IMR-90 (cell line): ENCODE data around the gene HSD17B8. TPM values are rescaled to one million over a fixed set of nuclear protein-coding genes. Genes with fewer than 3 reads are reported as not detected.

Experiments
- ATAC-seq: fragments of 200-7000 bp; cut with Tn5 transposase; 2 replicates; pipeline ENCODE4 v1.9.1; 2020; ENCODE audit warnings: low read depth, mild to moderate bottlenecking, moderate library complexity
- BruUV-seq: library from RNA; stranded (reverse); fragments of 400-500 nt; replicated peaks from 2 replicates; lab custom pipeline; 2021; lab: Mats Ljungman, UMichigan
- CTCF ChIA-PET: fragments of 300-600 bp; formaldehyde crosslinking; extraction: SDS; loops from one replicate; lab custom pipeline; 2021; ENCODE audit warnings: antibody characterized with exemption; lab: Yijun Ruan, JAX
- POLR2A ChIA-PET: fragments of 300-600 bp; sonication (Branson Sonifier 250); formaldehyde crosslinking; loops from one replicate; lab custom pipeline; 2022; ENCODE audit warnings: antibody characterized with exemption; ENCODE audit not compliant: unreplicated experiment; lab: Charles Lee
- DNase-seq: peaks from one replicate; pipeline ENCODE4 v3.0.0; 2013
- H2AFZ ChIP-seq: replicated peaks from 2 replicates; pipeline ENCODE3; 2013; ENCODE audit warnings: low read length, mild to moderate bottlenecking; ENCODE audit not compliant: poor library complexity
- H2AK5ac ChIP-seq: 2 replicates; pipeline ENCODE4 v1.6.1; 2013; ENCODE audit warnings: low read depth, low read length, inconsistent platforms
- H2AK9ac ChIP-seq: replicated peaks from 2 replicates; pipeline ENCODE3; 2013; ENCODE audit warnings: mild to moderate bottlenecking, low read depth, low read length, moderate library complexity; ENCODE audit not compliant: poor library complexity
- H2BK120ac ChIP-seq: 2 replicates; pipeline ENCODE4 v1.6.1; 2013; ENCODE audit warnings: low read depth, low read length, inconsistent platforms
- H2BK15ac ChIP-seq: 3 replicates; pipeline ENCODE4 v1.6.1; 2013; ENCODE audit warnings: low read depth, low read length, inconsistent platforms
- H2BK20ac ChIP-seq: 2 replicates; pipeline ENCODE4 v1.6.1; 2013; ENCODE audit warnings: low read depth, mild to moderate bottlenecking, inconsistent platforms, low read length, moderate library complexity
- H2BK5ac ChIP-seq: 2 replicates; pipeline ENCODE4 v1.6.1; 2013; ENCODE audit warnings: mild to moderate bottlenecking, low read depth, low read length, inconsistent platforms; ENCODE audit not compliant: poor library complexity, severe bottlenecking
- H3K14ac ChIP-seq: replicated peaks from 2 replicates; pipeline ENCODE4 v1.6.1; 2013; ENCODE audit warnings: low read depth, low read length, inconsistent platforms
- H3K18ac ChIP-seq: 2 replicates; pipeline ENCODE4 v1.6.1; 2013; ENCODE audit warnings: low read depth, low read length, control low read depth
- H3K23ac ChIP-seq: 2 replicates; pipeline ENCODE4 v1.6.1; 2013; ENCODE audit warnings: low read depth, low read length, inconsistent platforms
- H3K27ac ChIP-seq: 2 replicates; pipeline ENCODE4 v1.5.1; 2013; ENCODE audit warnings: mild to moderate bottlenecking, control low read depth, low read length; ENCODE audit not compliant: insufficient read depth
- H3K27me3 ChIP-seq: 2 replicates; pipeline ENCODE4 v1.6.1; 2013; ENCODE audit warnings: low read length; ENCODE audit not compliant: control insufficient read depth, insufficient read depth
- H3K36me3 ChIP-seq: 2 replicates; pipeline ENCODE4 v1.6.1; 2013; ENCODE audit warnings: low read length, mixed read lengths; ENCODE audit not compliant: control insufficient read depth, insufficient read depth
- H3K4ac ChIP-seq: 2 replicates; pipeline ENCODE4 v1.6.1; 2013; ENCODE audit warnings: low read depth, low read length, inconsistent platforms
- H3K4me1 ChIP-seq: 2 replicates; pipeline ENCODE4 v1.6.1; 2013; ENCODE audit warnings: low read length, mixed read lengths; ENCODE audit not compliant: control insufficient read depth, insufficient read depth
- H3K4me2 ChIP-seq: 2 replicates; pipeline ENCODE4 v1.6.1; 2013; ENCODE audit warnings: low read depth, mild to moderate bottlenecking, control low read depth, low read length, moderate library complexity
- H3K4me3 ChIP-seq: 2 replicates; pipeline ENCODE4 v1.5.1; 2013; ENCODE audit warnings: low read depth, mild to moderate bottlenecking, control low read depth, low read length, moderate library complexity; ENCODE audit not compliant: insufficient read depth
- H3K56ac ChIP-seq: 2 replicates; pipeline ENCODE4 v1.6.1; 2013; ENCODE audit warnings: low read length, inconsistent platforms; ENCODE audit not compliant: insufficient read depth; ENCODE audit errors: extremely low read depth
- H3K79me1 ChIP-seq, 2 experiments: 2 replicates each; pipeline ENCODE4 v1.6.1; 2013; ENCODE audit warnings: low read length in 2 of 2, inconsistent platforms in 1 of 2, low read depth in 1 of 2
- H3K9ac ChIP-seq: 2 replicates; pipeline ENCODE4 v1.6.1; 2013; ENCODE audit warnings: low read depth, low read length, control low read depth
- H3K9me1 ChIP-seq: 2 replicates; pipeline ENCODE4 v1.6.1; 2013; ENCODE audit warnings: low read length, inconsistent platforms; ENCODE audit not compliant: insufficient read depth
- H3K9me3 ChIP-seq: 2 replicates; pipeline ENCODE4 v1.6.1; 2013; ENCODE audit warnings: low read length; ENCODE audit not compliant: control insufficient read depth, insufficient read depth
- H4K20me1 ChIP-seq: 2 replicates; pipeline ENCODE4 v1.6.1; 2013; ENCODE audit warnings: low read length, inconsistent platforms; ENCODE audit not compliant: insufficient read depth
- H4K5ac ChIP-seq: 2 replicates; pipeline ENCODE4 v1.6.1; 2013; ENCODE audit warnings: mild to moderate bottlenecking, low read depth, low read length, control low read depth
- H4K8ac ChIP-seq, 2 experiments: 2 replicates each; pipeline ENCODE4 v1.6.1; 2013; ENCODE audit warnings: low read depth in 2 of 2, low read length in 2 of 2, control low read depth in 1 of 2, inconsistent platforms in 1 of 2
- H4K91ac ChIP-seq: 2 replicates; pipeline ENCODE4 v1.6.1; 2013; ENCODE audit warnings: low read depth, low read length, inconsistent platforms; ENCODE audit not compliant: insufficient read depth
- CEBPB ChIP-seq: IDR thresholded peaks from 2 replicates; pipeline ENCODE4 v1.6.1; 2012; ENCODE audit warnings: low read depth, low read length, improper control_type of control experiment
- CHD1 ChIP-seq: IDR thresholded peaks from 2 replicates; pipeline ENCODE4 v1.6.1; 2012; ENCODE audit warnings: low read depth, low read length, improper control_type of control experiment
- FOS ChIP-seq: fragments of 150-350 bp; IDR thresholded peaks from 2 replicates; pipeline ENCODE4 v1.6.1; 2016; ENCODE audit warnings: low read depth, low read length
- MAFK ChIP-seq: IDR thresholded peaks from 2 replicates; pipeline ENCODE4 v1.6.1; 2012; ENCODE audit warnings: low read depth, low read length, improper control_type of control experiment
- MAZ ChIP-seq: IDR thresholded peaks from 2 replicates; pipeline ENCODE4 v1.6.1; 2012; ENCODE audit warnings: low read depth, mild to moderate bottlenecking, low read length, improper control_type of control experiment, moderate library complexity, borderline replicate concordance
- NFE2L2 ChIP-seq: fragments of 150-350 bp; IDR thresholded peaks from 2 replicates; pipeline ENCODE4 v1.6.1; 2016; ENCODE audit warnings: low read depth, mild to moderate bottlenecking, low read length
- RAD21 ChIP-seq: IDR thresholded peaks from 2 replicates; pipeline ENCODE4 v1.6.1; 2012; ENCODE audit warnings: low read length, improper control_type of control experiment
- RCOR1 ChIP-seq: IDR thresholded peaks from 2 replicates; pipeline ENCODE4 v1.6.1; 2012; ENCODE audit warnings: mild to moderate bottlenecking, low read length, improper control_type of control experiment; ENCODE audit not compliant: insufficient replicate concordance
- RFX5 ChIP-seq: IDR thresholded peaks from 2 replicates; pipeline ENCODE4 v1.8.0; 2012; ENCODE audit warnings: low read depth, mild to moderate bottlenecking, low read length, moderate library complexity
- SMC3 ChIP-seq: fragments of 150-350 bp; IDR thresholded peaks from 2 replicates; pipeline ENCODE4 v1.6.1; 2016; ENCODE audit warnings: low read depth, mild to moderate bottlenecking, antibody characterized with exemption, low read length, moderate library complexity
- WGBS, 2 experiments: methylation state at CpG; one replicate each; pipeline versions ENCODE4 v1.1.5 to v1.1.7; 2013; ENCODE audit warnings: missing lambda C conversion rate in 2 of 2; ENCODE audit not compliant: insufficient read length in 1 of 2; ENCODE audit errors: extremely low coverage in 2 of 2; 5-methylcytosine and 5-hydroxymethylcytosine counted together
- dilution Hi-C: fragments of 300-500 bp; cut with HindIII; formaldehyde crosslinking; loops from one replicate; pipeline ENCODE4 v1.14.3; 2018; ENCODE audit warnings: low sequenced_read_pairs; ENCODE audit not compliant: unreplicated experiment
- in situ Hi-C: fragments of 300-500 bp; cut with MboI; formaldehyde crosslinking; loops from 3 replicates; pipeline ENCODE4 v1.14.3; 2019; ENCODE audit warnings: low sequenced_read_pairs, inconsistent platforms, mixed read lengths
- intact Hi-C: fragments of 100-400 bp; cut with micrococcal nuclease; formaldehyde crosslinking; loops from 2 replicates; pipeline ENCODE4 v1.10.0; 2022
- polyA plus RNA-seq, 3 experiments: library from polyadenylated mRNA; depleted of rRNA; stranded (reverse); fragments of >200 nt; gene quantifications; 2 replicates each; pipeline ENCODE4 v1.2.3, GENCODE V29; 2012; ENCODE audit warnings: low replicate concordance in 1 of 3
- total RNA-seq: library from RNA; depleted of rRNA; stranded (reverse); fragments of >200 nt; gene quantifications from 2 replicates; pipeline ENCODE4 v1.2.3, GENCODE V29; 2012
- TF ChIP-seq, protein P1 (sequence below): conservative IDR thresholded peaks from 2 replicates; pipeline ENCODE4 v1.5.1; 2012; ENCODE audit warnings: mild to moderate bottlenecking, low read depth, low read length, improper control_type of control experiment

HSD17B8 gene
- total and polyA plus RNA-seq, 2 of the 4 experiments (the other 2 are of a cell fraction): 1.6 to 4.3 TPM

DNA sequence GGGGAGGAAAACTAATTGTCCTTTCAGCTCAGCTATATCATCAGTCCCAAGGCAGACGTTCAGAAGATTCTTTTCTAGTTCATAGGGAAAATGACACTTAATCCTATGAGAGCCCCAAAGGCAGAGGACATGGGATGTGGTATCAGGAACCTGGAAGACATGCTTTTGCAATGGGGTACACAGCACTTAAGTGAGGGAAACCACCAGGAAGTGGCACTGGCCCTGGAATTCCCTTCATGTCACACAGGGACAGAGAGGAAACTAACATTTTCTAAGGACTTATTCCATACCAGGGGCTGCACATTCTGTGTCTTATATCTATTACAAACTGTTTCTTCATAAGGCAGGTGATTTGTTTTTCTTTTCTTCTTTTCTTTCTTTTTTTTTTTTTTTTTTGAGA is 39.0 kb downstream of the HSD17B8 start:
- H3K36me3 ChIP-seq: no peaks in the 10 kb centered on the region
- DNase-seq: no peak
- H3K56ac ChIP-seq: no peak overlapping the region
- H3K27me3 ChIP-seq: peaks cover 22% of the 10 kb centered on the region
- no peaks in the 10 kb centered on the region for H3K9me3 ChIP-seq
- no peak overlapping the region for H3K4ac ChIP-seq
- BruUV-seq: no TSS peak
- no peak for ATAC-seq
- H4K20me1 ChIP-seq: no peaks in the 10 kb centered on the region
- H2AFZ ChIP-seq: no peak overlapping the region
- WGBS, 2 experiments: no CpG with 5 or more reads among the region's 1 CpG
- no peak overlapping the region for H3K9ac ChIP-seq
- dilution Hi-C loops (no loop called here), in situ Hi-C loops (loop anchor here (10.0 kb wide), 1 partner anchor 119 kb away; no protein-coding TSS in a partner anchor), intact Hi-C loops (no loop called here)
- no peak overlapping the region for H3K27ac ChIP-seq
- no peak overlapping the region for H2BK120ac ChIP-seq
- H2BK20ac ChIP-seq: no peak overlapping the region
- H3K4me3 ChIP-seq: no peak overlapping the region
- H4K8ac ChIP-seq: no peak overlapping the region
- no peak overlapping the region for H3K14ac ChIP-seq
- CTCF ChIA-PET: interaction anchor here (0.6 kb wide), 1 partner anchor 86 kb away, joined by 3 read pairs; no protein-coding TSS in a partner anchor
- no peak overlapping the region for H3K18ac ChIP-seq
- H4K5ac ChIP-seq: no peak overlapping the region
- no peak for TF ChIP-seq RAD21
- no peak for TF ChIP-seq SMC3
- no peak for TF ChIP-seq NFE2L2
- TF ChIP-seq RFX5: no peak
- TF ChIP-seq FOS: no peak
- no peak for TF ChIP-seq MAFK
- no peak for TF ChIP-seq CHD1
- no peak for TF ChIP-seq RCOR1
- TF ChIP-seq, protein P1, sequence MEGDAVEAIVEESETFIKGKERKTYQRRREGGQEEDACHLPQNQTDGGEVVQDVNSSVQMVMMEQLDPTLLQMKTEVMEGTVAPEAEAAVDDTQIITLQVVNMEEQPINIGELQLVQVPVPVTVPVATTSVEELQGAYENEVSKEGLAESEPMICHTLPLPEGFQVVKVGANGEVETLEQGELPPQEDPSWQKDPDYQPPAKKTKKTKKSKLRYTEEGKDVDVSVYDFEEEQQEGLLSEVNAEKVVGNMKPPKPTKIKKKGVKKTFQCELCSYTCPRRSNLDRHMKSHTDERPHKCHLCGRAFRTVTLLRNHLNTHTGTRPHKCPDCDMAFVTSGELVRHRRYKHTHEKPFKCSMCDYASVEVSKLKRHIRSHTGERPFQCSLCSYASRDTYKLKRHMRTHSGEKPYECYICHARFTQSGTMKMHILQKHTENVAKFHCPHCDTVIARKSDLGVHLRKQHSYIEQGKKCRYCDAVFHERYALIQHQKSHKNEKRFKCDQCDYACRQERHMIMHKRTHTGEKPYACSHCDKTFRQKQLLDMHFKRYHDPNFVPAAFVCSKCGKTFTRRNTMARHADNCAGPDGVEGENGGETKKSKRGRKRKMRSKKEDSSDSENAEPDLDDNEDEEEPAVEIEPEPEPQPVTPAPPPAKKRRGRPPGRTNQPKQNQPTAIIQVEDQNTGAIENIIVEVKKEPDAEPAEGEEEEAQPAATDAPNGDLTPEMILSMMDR: no peak
- TF ChIP-seq CEBPB: no peak
- TF ChIP-seq MAZ: no peak
- H3K4me2 ChIP-seq: no peak overlapping the region
- H2BK5ac ChIP-seq: no peak overlapping the region
- no peak overlapping the region for H2AK9ac ChIP-seq
- H2AK5ac ChIP-seq: no peak overlapping the region
- H4K91ac ChIP-seq: no peak overlapping the region
- H2BK15ac ChIP-seq: no peak overlapping the region
- H3K79me1 ChIP-seq: peaks cover 0 to 2% of the 10 kb centered on the region in 2 experiments; a peak in 1 of 4 replicates
- H3K23ac ChIP-seq: no peak overlapping the region
- POLR2A ChIA-PET: interaction anchor here (0.6 kb wide), 1 partner anchor 230 kb away, joined by 3 read pairs; no protein-coding TSS in a partner anchor
- no peaks in the 10 kb centered on the region for H3K9me1 ChIP-seq
- peaks cover under 1% of the 10 kb centered on the region; the same call in 1 of the 2 replicates for H3K4me1 ChIP-seq
